Measurements from ENCODE around the gene SIGLEC15.
"Not testable (repeated sequence)": the region's sequence is repeated elsewhere in the genome, so short reads cannot be mapped to it uniquely, and the experiment has no call there.

Gene SIGLEC15

DNA sequence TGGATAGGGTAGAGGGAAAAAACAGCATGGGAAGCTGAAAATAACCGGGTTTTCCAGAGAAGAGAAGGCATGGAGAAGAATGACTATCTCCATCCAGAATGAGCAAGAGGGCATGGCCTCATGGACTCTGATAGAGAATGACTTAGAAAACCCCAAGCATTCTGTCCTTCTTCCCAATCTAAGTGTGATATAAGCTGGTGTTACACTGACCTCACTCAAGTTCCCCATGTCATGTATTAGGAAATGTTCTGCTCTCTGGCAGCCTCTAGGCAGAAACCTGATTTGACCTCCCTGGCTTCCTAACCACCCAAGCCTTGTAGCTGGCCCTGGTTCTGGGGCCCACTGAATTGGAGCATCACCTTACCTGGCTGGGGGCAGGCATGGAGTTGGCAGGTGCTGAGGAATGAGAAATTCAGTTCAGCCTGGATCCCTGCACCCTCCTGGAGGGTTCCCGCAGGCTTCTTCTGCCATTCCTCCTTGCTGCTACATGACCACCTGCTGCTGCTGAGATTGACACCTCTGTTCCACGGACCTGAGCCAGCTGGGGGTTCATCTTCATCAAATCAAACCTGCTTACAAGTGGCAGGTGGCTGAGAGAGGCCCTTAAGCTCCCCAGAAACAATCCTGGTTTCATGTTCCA lies 5.2 kb upstream of the SIGLEC15 start:
- TF ChIP-seq, protein P1, sequence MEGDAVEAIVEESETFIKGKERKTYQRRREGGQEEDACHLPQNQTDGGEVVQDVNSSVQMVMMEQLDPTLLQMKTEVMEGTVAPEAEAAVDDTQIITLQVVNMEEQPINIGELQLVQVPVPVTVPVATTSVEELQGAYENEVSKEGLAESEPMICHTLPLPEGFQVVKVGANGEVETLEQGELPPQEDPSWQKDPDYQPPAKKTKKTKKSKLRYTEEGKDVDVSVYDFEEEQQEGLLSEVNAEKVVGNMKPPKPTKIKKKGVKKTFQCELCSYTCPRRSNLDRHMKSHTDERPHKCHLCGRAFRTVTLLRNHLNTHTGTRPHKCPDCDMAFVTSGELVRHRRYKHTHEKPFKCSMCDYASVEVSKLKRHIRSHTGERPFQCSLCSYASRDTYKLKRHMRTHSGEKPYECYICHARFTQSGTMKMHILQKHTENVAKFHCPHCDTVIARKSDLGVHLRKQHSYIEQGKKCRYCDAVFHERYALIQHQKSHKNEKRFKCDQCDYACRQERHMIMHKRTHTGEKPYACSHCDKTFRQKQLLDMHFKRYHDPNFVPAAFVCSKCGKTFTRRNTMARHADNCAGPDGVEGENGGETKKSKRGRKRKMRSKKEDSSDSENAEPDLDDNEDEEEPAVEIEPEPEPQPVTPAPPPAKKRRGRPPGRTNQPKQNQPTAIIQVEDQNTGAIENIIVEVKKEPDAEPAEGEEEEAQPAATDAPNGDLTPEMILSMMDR (IDR thresholded peaks at IDR 0.05; ENCODE audit: insufficient read depth, low read depth, low read length, missing control alignments), result no peak
- no peak overlapping the region for H3K4me3 ChIP-seq (ENCODE audit: low read depth, low read length)
- DNase-seq (ENCODE audit: low read depth), result no peak

GRCh38 chr18:45821026-45821425 lies 4.4 kb upstream of the SIGLEC15 start:
- TF ChIP-seq, protein P1 (IDR thresholded peaks at IDR 0.05; ENCODE audit: insufficient read depth, low read depth, low read length, missing control alignments), result no peak
- H3K4me3 ChIP-seq (ENCODE audit: low read depth, low read length), result no peak overlapping the region
- no peak for DNase-seq (ENCODE audit: low read depth)

GRCh38 chr18:45821711-45822110 lies 3.8 kb upstream of the SIGLEC15 start:
- no peak for DNase-seq (ENCODE audit: low read depth)
- H3K4me3 ChIP-seq (ENCODE audit: low read depth, low read length), result no peak overlapping the region
- TF ChIP-seq, protein P1 (IDR thresholded peaks at IDR 0.05; ENCODE audit: insufficient read depth, low read depth, low read length, missing control alignments), result no peak

GRCh38 chr18:45826084-45826483 lies 609 bp downstream of the SIGLEC15 start:
- no peak for DNase-seq (ENCODE audit: low read depth)
- TF ChIP-seq, protein P1 (IDR thresholded peaks at IDR 0.05; ENCODE audit: insufficient read depth, low read depth, low read length, missing control alignments), result no peak
- no peak overlapping the region for H3K4me3 ChIP-seq (ENCODE audit: low read depth, low read length)

- DNase-seq (ENCODE audit: low read depth); H3K4me3 ChIP-seq (ENCODE audit: low read depth, low read length): not testable (repeated sequence)
These were observed 1.2 kb downstream of the SIGLEC15 start for GRCh38 chr18:45826716-45827115.

DNA sequence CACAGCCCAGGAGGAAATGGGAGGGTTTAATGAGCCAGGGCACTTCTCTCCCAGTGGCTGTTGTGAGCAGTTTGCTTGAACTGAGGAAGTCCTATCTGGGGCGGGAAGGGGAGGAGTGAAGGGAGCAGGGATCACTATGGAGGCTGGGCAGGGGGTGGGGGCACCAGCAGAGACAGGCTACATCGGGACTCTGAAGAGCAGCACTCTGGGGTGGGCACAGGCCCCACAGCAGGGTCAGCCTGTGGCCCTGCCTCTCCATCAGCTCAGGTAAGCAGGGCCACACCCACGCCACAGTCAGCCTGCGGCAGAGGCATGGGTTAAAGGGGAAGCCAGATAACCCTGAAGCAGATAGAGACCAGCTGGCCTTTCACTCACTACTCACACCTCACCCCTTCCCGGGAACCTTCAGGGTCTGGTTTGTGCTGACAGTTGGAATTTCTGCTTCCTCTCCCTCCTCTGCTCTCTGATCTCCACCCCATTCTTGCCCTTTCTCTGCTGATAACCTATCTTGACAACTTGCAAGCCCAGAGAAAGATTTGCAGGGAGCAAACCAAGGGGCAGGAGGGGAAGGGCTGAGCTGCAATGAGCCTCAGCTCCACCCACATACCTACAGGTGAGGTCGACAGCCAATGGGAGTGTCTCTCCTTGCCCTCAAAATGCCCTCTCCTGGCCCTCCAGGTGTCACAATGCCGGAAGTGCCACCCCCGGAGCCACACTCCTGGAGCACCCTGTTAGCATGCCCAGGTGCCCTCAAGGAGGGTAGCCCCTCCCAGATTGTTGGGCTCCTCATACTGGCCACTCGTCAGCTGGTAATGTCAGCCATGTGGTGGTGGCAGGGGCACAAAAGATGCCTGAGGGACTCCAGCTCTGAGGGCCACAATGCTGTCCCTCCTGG lies 3.7 kb downstream of the SIGLEC15 start:
- no peak overlapping the region for H3K4me3 ChIP-seq (ENCODE audit: low read depth, low read length)
- TF ChIP-seq, protein P1 (IDR thresholded peaks at IDR 0.05; ENCODE audit: insufficient read depth, low read depth, low read length, missing control alignments), result no peak
- no peak for DNase-seq (ENCODE audit: low read depth)

GRCh38 chr18:45829855-45830254 lies 4.4 kb downstream of the SIGLEC15 start:
- no peak overlapping the region for H3K4me3 ChIP-seq (ENCODE audit: low read depth, low read length)
- TF ChIP-seq, protein P1 (IDR thresholded peaks at IDR 0.05; ENCODE audit: insufficient read depth, low read depth, low read length, missing control alignments), result no peak
- DNase-seq (ENCODE audit: low read depth), result no peak

Measured in GM12865 (cell line).